Measurements from ENCODE around the gene AKAP6. TPM values are rescaled to one million over a fixed set of nuclear protein-coding genes. Genes with fewer than 3 reads are reported as not detected.

AKAP6 gene
- total RNA-seq, 1 donor from 2014 or later: 7.7 TPM

DNA sequence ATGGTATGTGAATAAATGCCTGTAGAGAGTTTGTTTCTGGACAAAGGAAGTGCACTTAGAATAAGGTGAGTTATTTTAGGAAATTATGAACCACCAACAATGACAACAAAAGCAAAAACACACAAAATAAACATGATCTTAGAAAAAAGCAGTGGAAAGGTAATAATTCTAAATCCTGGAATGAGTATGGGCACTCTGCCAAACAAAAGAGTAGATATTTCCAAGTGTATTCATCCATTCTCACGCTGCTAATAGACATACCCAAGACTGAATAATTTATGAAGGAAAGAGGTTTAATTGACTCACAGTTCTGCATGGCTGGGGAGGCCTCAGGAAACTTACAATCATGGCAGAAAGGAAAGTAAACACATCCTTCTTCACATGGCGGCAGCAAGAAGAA, 340.3 kb downstream of the AKAP6 start:
- Histone ChIP-seq H3K36me3 (no peaks in the 10 kb centered on the region), H3K27ac (no peak overlapping the region), H3K4me3 (no peak overlapping the region), H3K4me1 (no peaks in the 10 kb centered on the region), H3K27me3 (no peaks in the 10 kb centered on the region), H3K9me3 (no peaks in the 10 kb centered on the region)
- TF ChIP-seq CTCF (IDR thresholded peaks at IDR 0.05): no peak
- no peak for ATAC-seq
- DNase-seq: no peak
- intact Hi-C loops (cut with DNase I): no loop called here

GRCh38 chr14:32675433-32675832, 346.3 kb downstream of the AKAP6 start:
- Histone ChIP-seq H3K4me3 (no peak overlapping the region), H3K27me3 (no peaks in the 10 kb centered on the region), H3K9me3 (no peaks in the 10 kb centered on the region), H3K27ac (no peak overlapping the region), H3K36me3 (no peaks in the 10 kb centered on the region), H3K4me1 (no peaks in the 10 kb centered on the region)
- TF ChIP-seq CTCF (IDR thresholded peaks at IDR 0.05): no peak
- no peak for DNase-seq
- intact Hi-C loops (cut with DNase I): no loop called here
- ATAC-seq: no peak

DNA sequence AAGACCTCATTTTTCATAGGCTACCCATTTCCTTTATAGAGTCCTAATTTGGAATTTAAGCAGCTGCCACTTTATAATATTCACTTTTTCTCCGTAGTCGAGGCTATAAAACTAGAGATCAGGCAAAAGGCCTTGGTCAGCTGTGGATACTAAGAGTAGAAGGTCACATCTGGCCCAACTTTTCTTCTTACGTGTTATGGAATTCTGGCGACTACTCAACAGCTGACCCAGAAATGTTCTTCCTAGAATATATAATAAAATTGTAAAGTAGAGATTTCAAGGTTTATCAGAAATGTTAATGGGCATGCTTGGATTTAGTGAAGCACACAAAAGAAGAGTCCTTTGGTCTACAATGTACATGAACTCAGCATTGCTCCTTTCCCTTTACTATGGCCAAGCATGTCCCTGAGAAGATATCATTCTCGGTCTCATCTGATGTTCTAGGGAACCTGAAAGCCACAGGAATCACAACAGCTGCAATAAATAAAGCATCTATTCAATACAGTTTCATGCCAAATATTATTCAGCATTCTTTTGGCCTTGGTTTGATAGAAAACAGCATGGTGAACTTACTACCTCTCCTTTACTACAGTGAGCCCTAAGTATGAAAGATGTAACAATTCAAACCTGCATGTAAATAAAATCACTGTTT, 348.2 kb downstream of the AKAP6 start:
- intact Hi-C loops (cut with DNase I): no loop called here
- Histone ChIP-seq H3K4me3 (no peak overlapping the region), H3K4me1 (no peaks in the 10 kb centered on the region), H3K36me3 (no peaks in the 10 kb centered on the region), H3K27ac (no peak overlapping the region), H3K27me3 (no peaks in the 10 kb centered on the region), H3K9me3 (no peaks in the 10 kb centered on the region)
- ATAC-seq (no peak), DNase-seq (no peak)
- no peak for TF ChIP-seq CTCF (IDR thresholded peaks at IDR 0.05)

GRCh38 chr14:32678088-32678487, 349.0 kb downstream of the AKAP6 start:
- Histone ChIP-seq H3K9me3 (no peaks in the 10 kb centered on the region), H3K27ac (no peak overlapping the region), H3K4me1 (no peaks in the 10 kb centered on the region), H3K36me3 (no peaks in the 10 kb centered on the region), H3K4me3 (no peak overlapping the region), H3K27me3 (no peaks in the 10 kb centered on the region)
- ATAC-seq: no peak
- DNase-seq: no peak
- intact Hi-C loops (cut with DNase I): no loop called here
- TF ChIP-seq CTCF (IDR thresholded peaks at IDR 0.05): no peak

- Histone ChIP-seq H3K27ac (no peak overlapping the region), H3K36me3 (no peaks in the 10 kb centered on the region), H3K27me3 (no peaks in the 10 kb centered on the region), H3K4me1 (no peaks in the 10 kb centered on the region), H3K4me3 (no peak overlapping the region), H3K9me3 (no peaks in the 10 kb centered on the region)
- ATAC-seq (no peak), DNase-seq (no peak)
- no peak for TF ChIP-seq CTCF (IDR thresholded peaks at IDR 0.05)
- intact Hi-C loops (cut with DNase I): no loop called here
These were observed 351.0 kb downstream of the AKAP6 start for GRCh38 chr14:32679927-32680612.
